Endothelial cell of umbilical vein (primary cell): ENCODE results near the gene GNPDA1. TPM values are rescaled to one million over a fixed set of nuclear protein-coding genes. Genes with fewer than 3 reads are reported as not detected.

Experiments
- BruUV-seq: library from RNA; stranded (reverse); fragments of 400-500 nt; replicated peaks from 2 replicates; lab custom pipeline; 2021; lab: Mats Ljungman, UMichigan
- CTCF ChIA-PET: fragments of 300-600, 350-600 bp; sonication (Branson Sonifier 250); formaldehyde crosslinking; loops from one replicate; lab custom pipeline; 2021; ENCODE audit warnings: antibody characterized with exemption, inconsistent platforms; lab: Charles Lee
- POLR2A ChIA-PET: fragments of 300-600, 350-600 bp; sonication (Branson Sonifier 250); formaldehyde crosslinking; loops from one replicate; lab custom pipeline; 2021; ENCODE audit warnings: antibody characterized with exemption, inconsistent platforms; lab: Charles Lee
- DNase-seq: peaks from one replicate; pipeline ENCODE4 v3.0.0-alpha.2; 2011; ENCODE audit warnings: low read depth, low spot score
- FAIRE-seq: peaks from 2 replicates; lab custom pipeline; 2011; peaks lifted over from hg19 to GRCh38; lab: Jason Lieb, UNC
- H2AFZ ChIP-seq: 2 replicates; pipeline ENCODE4 v1.6.0; 2012; ENCODE audit warnings: low read depth, low read length, control low read depth, inconsistent platforms
- H3K27ac ChIP-seq: 2 replicates; pipeline ENCODE4 v1.5.1; 2011; ENCODE audit warnings: low read depth, mild to moderate bottlenecking, control low read depth, low read length, moderate library complexity; ENCODE audit not compliant: insufficient read depth
- H3K27me3 ChIP-seq, 2 experiments: 2 replicates each; pipeline versions ENCODE4 v1.6.0 to v1.6.1; 2011; ENCODE audit warnings: low read length in 2 of 2, mixed read lengths in 1 of 2; ENCODE audit not compliant: control insufficient read depth in 2 of 2, insufficient read depth in 2 of 2
- H3K36me3 ChIP-seq, 2 experiments: 2 replicates in 1 of 2; 3 replicates in 1 of 2; pipeline ENCODE4 v1.5.1; 2011; ENCODE audit warnings: low read length in 2 of 2, mild to moderate bottlenecking in 1 of 2, moderate library complexity in 1 of 2; ENCODE audit not compliant: control insufficient read depth in 2 of 2, insufficient read depth in 2 of 2; ENCODE audit errors: extremely low read depth in 1 of 2
- H3K4me1 ChIP-seq: 3 replicates; pipeline ENCODE4 v1.5.1; 2011; ENCODE audit warnings: mild to moderate bottlenecking, low read length; ENCODE audit not compliant: control insufficient read depth, insufficient read depth; ENCODE audit errors: extremely low read depth
- H3K4me2 ChIP-seq: 2 replicates; pipeline ENCODE4 v1.6.1; 2011; ENCODE audit warnings: low read length, control low read depth, mixed read lengths; ENCODE audit not compliant: insufficient read depth
- H3K4me3 ChIP-seq, 3 experiments: fragments of 200-600 bp in 1 of 3; sonication (generic), shearing (Covaris generic) in 1 of 3; replicated peaks in 1 of 3; 2 replicates each; pipeline ENCODE4 v1.5.1; 2011 to 2016; ENCODE audit warnings: control low read depth in 3 of 3, low read length in 3 of 3, mild to moderate bottlenecking in 2 of 3, inconsistent platforms in 1 of 3, low read depth in 1 of 3, moderate library complexity in 1 of 3; ENCODE audit not compliant: insufficient read depth in 1 of 3
- H3K79me2 ChIP-seq: 2 replicates; pipeline ENCODE4 v1.6.0; 2012; ENCODE audit warnings: low read length, inconsistent platforms; ENCODE audit not compliant: control insufficient read depth, insufficient read depth
- H3K9ac ChIP-seq: replicated peaks from 2 replicates; pipeline ENCODE3; 2011; ENCODE audit warnings: low read length, control low read depth; ENCODE audit not compliant: insufficient read depth; ENCODE audit errors: extremely low read depth
- H3K9me1 ChIP-seq: replicated peaks from 3 replicates; pipeline ENCODE4 v1.6.0; 2011; ENCODE audit warnings: mild to moderate bottlenecking, low read length; ENCODE audit not compliant: control insufficient read depth, insufficient read depth; ENCODE audit errors: extremely low read depth
- H3K9me3 ChIP-seq: replicated peaks from 2 replicates; pipeline ENCODE4 v1.5.1; 2012; ENCODE audit warnings: low read length, inconsistent platforms; ENCODE audit not compliant: control insufficient read depth, insufficient read depth
- H4K20me1 ChIP-seq: replicated peaks from 2 replicates; pipeline ENCODE3; 2011; ENCODE audit warnings: mild to moderate bottlenecking, low read length; ENCODE audit not compliant: control insufficient read depth, insufficient read depth; ENCODE audit errors: extremely low read depth
- EZH2 ChIP-seq: IDR thresholded peaks from 2 replicates; pipeline ENCODE4 v1.6.1; 2012; ENCODE audit warnings: borderline replicate concordance, low read depth, mild to moderate bottlenecking, moderate library complexity, low read length, inconsistent platforms; ENCODE audit not compliant: severe bottlenecking
- FOS ChIP-seq: IDR thresholded peaks from 2 replicates; pipeline ENCODE4 v1.6.1; 2011; ENCODE audit warnings: mild to moderate bottlenecking, low read length, moderate library complexity, borderline replicate concordance; ENCODE audit not compliant: insufficient read depth
- GATA2 ChIP-seq: IDR thresholded peaks from 2 replicates; pipeline ENCODE4 v1.7.0; 2011; ENCODE audit warnings: low read depth, mild to moderate bottlenecking, moderate library complexity, mixed read lengths, low read length; ENCODE audit not compliant: insufficient read length, insufficient read depth
- JUN ChIP-seq: IDR thresholded peaks from 2 replicates; pipeline ENCODE4 v1.6.1; 2011; ENCODE audit warnings: borderline replicate concordance, low read depth; ENCODE audit not compliant: insufficient read length, insufficient read depth
- MYC ChIP-seq: IDR thresholded peaks from one replicate; pipeline ENCODE4 v1.6.1; 2011; ENCODE audit warnings: mild to moderate bottlenecking, low read depth, low read length
- POLR2AphosphoS5 ChIP-seq: IDR thresholded peaks from 2 replicates; pipeline ENCODE4 v1.6.1; 2012; ENCODE audit warnings: low read depth, mild to moderate bottlenecking, control low read depth, low read length, moderate library complexity; ENCODE audit not compliant: insufficient read depth
- dilution Hi-C: fragments of 300-500 bp; cut with MboI; formaldehyde crosslinking; loops from one replicate; pipeline ENCODE4 v1.15.0; 2019; ENCODE audit warnings: low sequenced_read_pairs; ENCODE audit not compliant: extremely low pct_ligation_motif_present
- intact Hi-C: fragments of 100-400 bp; cut with micrococcal nuclease; formaldehyde crosslinking; loops from one replicate; pipeline ENCODE4 v1.10.0; 2022
- polyA plus RNA-seq, 4 experiments: library from polyadenylated mRNA; depleted of rRNA in 3 of 4; stranded (reverse) in 3 of 4; unstranded in 1 of 4; fragments of >200 nt; gene quantifications; 2 replicates each; pipeline versions ENCODE4 v1.2.1 to v1.2.3, GENCODE V29; 2011 to 2012; ENCODE audit warnings: missing spikeins in 1 of 4
- total RNA-seq: library from RNA; stranded (reverse); gene quantifications from 2 replicates; pipeline ENCODE4 v1.2.3, GENCODE V29; 2021
- TF ChIP-seq, protein P1 (sequence below): IDR thresholded peaks from 2 replicates; pipeline ENCODE4 v1.6.1; 2011; ENCODE audit not compliant: insufficient read depth, insufficient read length

GNPDA1 gene
- total and polyA plus RNA-seq, 2 donors (not counting 3 experiments of a cell fraction or from before 2014, with no cell fraction given) = 22.5 to 49.3 TPM

GRCh38 chr5:142017832-142018427 is 5.1 kb upstream of the GNPDA1 start:
- Histone ChIP-seq H3K9me3 (no peaks in the 10 kb centered on the region), H3K27me3 (no peaks in the 10 kb centered on the region), H3K36me3 (no peaks in the 10 kb centered on the region), H3K4me2 (no peak overlapping the region), H3K27ac (no peak overlapping the region), H3K9ac (no peak overlapping the region), H3K4me3 (no peak overlapping the region), H3K79me2 (no peaks in the 10 kb centered on the region), H3K9me1 (no peaks in the 10 kb centered on the region), H2AFZ (no peak overlapping the region), H4K20me1 (no peaks in the 10 kb centered on the region), H3K4me1 (peaks cover 35% of the 10 kb centered on the region)
- CTCF ChIA-PET = interaction anchor here (1.0 to 1.1 kb wide), 2 partner anchors 46 to 695 kb away, joined by 3 read pairs; no protein-coding TSS in a partner anchor
- DNase-seq = no peak
- intact Hi-C loops = loop anchor here (2.0 to 10.0 kb wide), 3 partner anchors 35 to 337 kb away; partner anchors contain the start of gene SPRY4
- no TSS peak for BruUV-seq
- POLR2A ChIA-PET = no interaction called here
- no peak for FAIRE-seq
- dilution Hi-C loops = no loop called here
- TF ChIP-seq POLR2AphosphoS5 (no peak), EZH2 (no peak), FOS (no peak), GATA2 (no peak), JUN (no peak), MYC (no peak)
- TF ChIP-seq, protein P1, sequence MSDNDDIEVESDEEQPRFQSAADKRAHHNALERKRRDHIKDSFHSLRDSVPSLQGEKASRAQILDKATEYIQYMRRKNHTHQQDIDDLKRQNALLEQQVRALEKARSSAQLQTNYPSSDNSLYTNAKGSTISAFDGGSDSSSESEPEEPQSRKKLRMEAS = no peak
